Activated CD8-positive, alpha-beta memory T cell treated with anti-CD3 and anti-CD28 coated beads, Interleukin-2, amount 50 U/mL, for 4 hours (primary cell): ENCODE results near the gene COMMD2.

Experiments used
- DNase-seq: peaks from one replicate; pipeline ENCODE4 v3.0.0-alpha.2; 2020

Gene COMMD2

DNA sequence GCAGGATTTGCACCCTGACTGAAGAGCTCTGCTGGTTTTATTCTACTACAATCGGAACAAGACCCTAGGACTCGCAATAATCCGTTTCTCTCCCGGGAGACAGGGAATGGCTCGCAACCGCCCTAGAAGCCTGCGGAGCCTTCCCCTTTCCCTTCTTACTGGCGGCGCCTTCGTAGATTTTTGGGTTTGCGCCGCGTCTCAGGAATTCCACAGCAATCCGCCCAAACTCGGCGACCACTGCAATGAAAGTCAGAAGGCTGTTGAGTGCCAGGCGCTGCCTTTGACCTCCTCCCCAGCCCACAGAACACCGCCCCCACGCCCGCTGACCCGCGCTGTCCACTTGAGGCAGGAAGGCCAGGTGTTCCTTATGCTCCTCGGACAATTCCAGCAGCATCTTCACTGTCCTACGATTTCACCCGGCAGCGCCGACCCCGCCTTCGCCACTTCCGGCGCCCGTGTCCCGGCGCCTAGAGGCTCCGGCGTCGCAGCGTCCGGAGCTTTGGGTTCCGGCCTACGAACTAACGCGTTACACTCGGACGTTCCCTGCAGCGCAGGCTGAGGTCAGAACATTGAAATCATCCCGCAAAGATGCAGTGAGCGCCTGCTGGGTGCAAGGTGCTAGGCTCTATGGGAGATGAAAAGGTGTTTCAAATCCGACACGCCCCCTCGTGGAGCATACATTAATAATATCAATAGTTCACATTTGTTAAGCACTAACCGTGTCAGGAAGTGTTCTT is at the start of gene COMMD2:
Gene COMMD2 (minus strand): TSS at position 439 of the 737 bp plus-strand sequence. CDS start 45 bp downstream, at position 394.
- DNase-seq, result peak; percentile 65

- DNase-seq, result no peak
Observed at GRCh38 chr3:149801639-149802038, 49.4 kb upstream of the COMMD2 start.

DNA sequence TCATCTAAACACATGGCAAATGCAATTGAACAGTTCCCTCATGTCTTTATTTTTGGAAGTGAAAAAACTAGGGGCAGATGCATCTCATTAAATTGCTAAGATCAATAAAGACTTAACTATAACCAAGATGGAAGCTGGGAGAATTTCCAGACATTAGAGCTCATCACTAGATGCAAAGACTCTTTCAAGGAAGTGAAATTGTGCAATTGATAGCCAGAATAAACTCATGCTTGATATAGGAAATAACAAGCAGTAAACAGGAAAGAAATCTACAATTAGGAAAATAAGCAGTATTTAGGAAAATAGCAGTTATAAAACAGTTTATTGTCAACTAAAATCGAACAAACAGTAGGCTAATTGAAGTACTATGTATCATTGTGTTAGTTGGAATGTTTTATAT is 48.9 kb upstream of the COMMD2 start:
- no peak for DNase-seq

- no peak for DNase-seq
Observed at GRCh38 chr3:149800693-149801092, 48.4 kb upstream of the COMMD2 start.

DNA sequence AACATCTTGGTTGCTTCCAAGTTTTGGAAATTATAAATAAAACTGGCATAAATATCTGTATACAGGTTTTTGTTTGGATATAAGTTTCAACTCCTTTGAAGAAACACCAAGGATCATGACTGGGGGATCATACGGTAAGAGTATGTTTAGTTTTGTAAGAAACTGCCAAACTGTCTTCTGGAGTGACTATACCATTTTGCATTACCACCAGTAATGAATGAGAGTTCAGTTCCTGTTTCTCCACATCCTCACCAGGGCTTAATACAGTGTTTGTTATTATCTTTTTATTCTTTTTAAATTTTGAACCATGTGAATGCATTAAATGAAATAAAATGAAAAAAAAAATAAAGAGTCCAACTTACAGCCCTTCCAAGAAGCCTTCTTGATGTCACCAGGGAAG is 43.7 kb upstream of the COMMD2 start:
- DNase-seq, result no peak

DNA sequence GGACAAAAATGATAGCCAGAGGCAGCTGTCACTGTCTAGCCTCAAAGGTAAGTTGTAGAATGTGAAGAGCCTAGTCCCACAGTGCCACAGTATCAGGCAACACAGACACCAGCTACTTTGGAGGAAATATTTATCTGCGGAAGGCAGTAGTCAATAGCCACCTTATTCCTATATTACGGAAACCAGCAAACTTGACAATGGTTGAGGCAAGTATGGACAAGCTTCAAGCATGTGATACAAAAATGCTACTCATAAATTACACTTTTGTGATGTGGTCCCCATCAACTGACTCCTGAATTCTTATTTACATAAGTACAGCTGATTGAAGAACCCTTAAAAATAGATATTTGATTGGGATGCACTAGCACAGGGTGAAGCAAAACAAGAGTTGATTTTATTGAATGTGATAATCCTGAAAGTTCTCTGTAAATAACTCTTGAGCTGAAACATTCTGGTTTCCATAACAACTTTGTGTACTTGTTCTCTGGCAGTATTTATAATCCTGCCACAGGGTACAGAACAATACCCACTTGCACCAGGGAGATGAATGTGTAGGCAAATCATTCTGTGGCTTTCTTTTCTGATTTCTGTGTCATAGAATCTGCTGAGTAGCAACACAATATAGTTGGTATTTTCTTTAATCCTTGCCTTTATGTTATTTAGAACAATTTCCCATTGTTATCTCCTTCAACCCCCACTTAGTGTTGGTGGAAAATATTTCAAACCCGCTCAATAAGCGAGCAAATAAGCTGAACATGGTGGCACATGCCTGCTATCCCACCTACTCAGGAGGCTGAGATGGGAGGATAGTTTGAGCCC is 40.4 kb upstream of the COMMD2 start, which contains the start of gene ANKUB1:
Gene ANKUB1 (minus strand): TSS at position 103 of the 819 bp plus-strand sequence. CDS start 188 bp downstream, outside the sequence.
- no peak for DNase-seq

DNA sequence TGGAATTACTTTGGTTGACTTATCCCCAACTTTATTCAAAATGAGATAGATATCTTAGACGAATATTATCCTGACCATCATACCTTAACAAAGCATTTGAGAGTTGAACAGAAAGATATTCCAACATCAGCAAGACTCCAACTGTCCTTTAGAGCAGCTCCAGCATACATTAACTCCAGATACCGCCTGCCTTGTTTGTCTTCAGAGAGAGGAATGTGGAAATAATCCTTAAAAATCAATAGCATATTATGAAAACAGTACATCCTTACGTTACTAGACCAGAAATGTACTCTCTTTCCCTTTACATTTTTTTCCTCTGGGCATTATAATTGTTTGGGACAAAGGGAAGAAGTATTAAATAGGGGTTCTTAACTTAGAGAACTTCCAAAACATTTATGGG is 38.4 kb upstream of the COMMD2 start:
- DNase-seq, result no peak

DNA sequence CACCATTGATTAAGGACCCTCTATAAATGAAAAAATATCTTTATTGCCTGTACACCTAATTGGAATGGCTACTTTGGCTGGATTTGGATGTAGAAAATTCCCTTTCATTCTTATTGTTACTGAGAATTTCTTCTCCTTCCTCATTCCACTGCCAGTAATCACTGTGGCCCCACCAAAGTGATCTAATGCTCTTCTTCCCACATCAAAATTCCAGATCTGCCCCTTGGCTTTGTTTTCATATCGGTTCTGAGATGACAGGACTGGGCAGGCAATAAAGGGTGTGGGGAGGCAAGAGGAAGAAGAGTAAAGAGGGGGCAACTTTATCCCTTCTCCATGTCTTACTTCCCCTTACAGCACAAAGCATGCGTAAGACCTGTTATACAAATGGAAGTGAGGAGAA is 38.0 kb upstream of the COMMD2 start:
- DNase-seq, result no peak

- DNase-seq, result no peak
Observed at GRCh38 chr3:149784064-149784704, 31.9 kb upstream of the COMMD2 start.

DNA sequence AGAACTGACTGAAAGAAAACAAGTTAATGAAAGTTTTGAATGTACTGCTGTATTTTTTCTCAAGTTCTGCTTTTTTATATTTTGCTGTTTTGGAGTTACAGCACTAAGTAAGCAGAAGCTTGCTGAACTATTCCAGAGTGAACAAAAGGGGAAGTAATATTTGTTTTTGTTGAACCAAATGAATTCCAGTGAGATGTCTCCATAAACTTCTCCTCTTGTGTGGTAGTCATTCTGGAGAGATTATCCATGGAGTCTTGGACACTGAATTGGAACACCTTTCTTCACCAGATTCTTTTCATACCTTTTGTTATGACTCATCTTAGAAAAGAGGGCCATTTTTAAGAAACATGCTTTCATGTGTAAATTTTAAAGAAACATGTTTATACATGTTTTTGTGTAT is 31.3 kb upstream of the COMMD2 start:
- no peak for DNase-seq

DNA sequence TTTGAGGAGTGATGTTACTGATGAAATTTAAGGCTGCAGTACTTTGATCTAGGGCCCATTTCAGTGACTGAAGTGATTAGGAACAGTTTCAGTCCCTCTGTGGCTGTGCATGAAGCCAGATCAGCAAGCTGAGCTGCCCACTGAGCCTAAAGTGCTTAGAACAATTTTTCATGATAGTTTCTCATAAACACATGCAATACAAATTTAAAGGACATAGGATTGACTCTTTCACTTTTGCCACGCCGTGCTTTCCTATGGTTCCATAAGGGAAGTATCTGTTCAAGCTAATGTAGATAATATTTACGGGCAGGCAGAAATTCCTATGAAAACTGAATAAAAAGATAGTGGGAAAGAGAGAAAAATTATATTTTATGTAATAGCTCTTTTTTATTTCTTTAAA is 29.5 kb upstream of the COMMD2 start:
- no peak for DNase-seq

- no peak for DNase-seq
Observed at GRCh38 chr3:149781211-149781610, 28.9 kb upstream of the COMMD2 start.

DNA sequence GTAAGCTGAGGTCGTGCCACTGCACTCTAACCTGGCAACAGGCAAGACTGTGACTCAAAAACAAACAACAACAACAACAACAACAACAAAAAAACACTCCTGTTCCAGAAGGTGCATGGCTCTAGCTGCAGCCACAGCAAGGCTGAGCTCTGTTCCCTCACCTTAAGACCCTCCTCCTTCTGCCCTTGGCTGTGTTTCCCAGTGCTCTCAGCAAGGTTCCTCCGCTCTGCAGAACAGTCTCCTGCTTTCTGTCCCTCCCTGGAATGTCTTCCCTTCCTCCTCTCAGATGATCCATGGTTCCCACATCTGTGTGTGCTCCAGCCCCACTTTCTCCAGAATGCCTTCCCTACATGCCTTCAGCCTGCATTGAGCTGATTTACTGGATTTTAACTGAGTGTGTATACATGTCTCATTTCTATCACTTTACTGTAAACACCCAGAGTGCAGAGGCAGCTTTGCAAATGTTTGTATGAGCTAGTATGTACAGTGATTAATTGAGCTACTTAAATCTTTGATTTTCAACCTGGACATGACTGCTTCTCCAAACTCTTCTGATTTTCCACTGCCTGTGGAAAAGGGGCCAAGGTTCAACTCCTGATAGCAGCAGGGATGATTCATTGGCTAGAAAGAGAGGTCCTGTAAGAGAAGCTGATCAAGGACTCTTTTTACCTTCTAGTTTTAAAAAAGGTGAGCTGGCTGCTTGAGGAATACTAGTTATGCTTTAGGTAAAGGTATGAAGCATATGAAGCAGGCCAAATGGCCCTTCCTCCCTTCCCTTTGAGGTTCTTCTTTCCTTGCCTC is 25.3 kb upstream of the COMMD2 start:
- DNase-seq, result no peak

DNA sequence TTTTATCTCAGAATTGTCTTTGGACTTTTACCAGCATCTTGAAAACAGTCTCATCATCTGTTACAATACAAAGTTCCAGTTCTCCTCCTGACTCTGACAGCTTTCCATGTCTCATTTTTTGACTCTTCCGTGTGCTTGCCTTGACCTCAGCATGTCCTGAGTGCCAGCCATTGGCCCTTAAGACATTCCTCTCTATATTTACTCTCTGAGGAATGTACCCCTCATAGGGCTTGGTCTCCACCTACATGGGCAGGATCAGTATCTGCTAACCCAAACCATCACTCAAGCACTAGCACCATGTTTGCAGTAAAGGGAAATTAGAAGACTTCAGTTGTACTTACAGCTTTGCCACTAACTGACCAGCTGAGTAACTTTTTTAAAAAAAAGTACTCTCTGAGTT is 23.9 kb upstream of the COMMD2 start:
- no peak for DNase-seq

DNA sequence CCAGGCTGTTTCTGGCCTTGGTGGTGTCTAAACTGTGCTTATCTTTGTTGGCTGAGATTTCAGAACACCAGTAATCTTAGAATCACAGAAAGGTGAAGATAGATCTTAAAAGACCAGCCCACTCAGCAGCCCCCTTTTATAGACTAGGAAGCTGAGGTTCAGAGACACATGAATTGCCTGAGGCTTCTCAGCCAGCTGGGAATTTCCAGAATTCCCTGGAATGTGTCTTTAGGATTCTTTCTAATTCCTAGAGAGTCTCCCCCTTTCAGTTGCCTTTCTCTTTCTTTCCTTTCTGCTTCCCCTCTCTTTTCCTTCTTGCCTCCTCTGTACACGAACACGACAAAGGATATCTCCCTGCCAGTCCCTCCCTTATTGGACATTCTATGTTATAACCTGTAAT is 20.6 kb upstream of the COMMD2 start:
- no peak for DNase-seq

- peak; percentile 25 for DNase-seq
Observed at GRCh38 chr3:149771652-149772271, 19.5 kb upstream of the COMMD2 start.

- no peak for DNase-seq
Observed at GRCh38 chr3:149770246-149770645, 18.0 kb upstream of the COMMD2 start.

DNA sequence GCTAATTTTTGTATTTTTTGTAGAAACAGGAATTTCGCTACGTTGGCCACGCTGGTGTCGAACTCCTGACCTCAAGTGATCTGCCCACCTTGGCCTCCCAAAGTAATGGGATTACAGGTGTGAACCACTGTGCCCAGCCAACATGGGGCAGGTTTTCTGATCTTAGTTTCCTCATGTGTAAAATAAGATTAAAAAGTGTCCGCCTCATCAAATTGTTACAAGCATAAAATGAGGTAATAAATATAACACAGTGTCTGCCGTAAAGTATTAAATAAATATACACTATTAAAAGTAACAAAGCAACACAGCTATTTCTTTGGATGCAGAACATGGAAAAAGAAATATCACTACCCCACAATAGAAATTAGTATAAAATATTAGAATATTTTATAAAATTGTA is 16.4 kb upstream of the COMMD2 start:
- no peak for DNase-seq

DNA sequence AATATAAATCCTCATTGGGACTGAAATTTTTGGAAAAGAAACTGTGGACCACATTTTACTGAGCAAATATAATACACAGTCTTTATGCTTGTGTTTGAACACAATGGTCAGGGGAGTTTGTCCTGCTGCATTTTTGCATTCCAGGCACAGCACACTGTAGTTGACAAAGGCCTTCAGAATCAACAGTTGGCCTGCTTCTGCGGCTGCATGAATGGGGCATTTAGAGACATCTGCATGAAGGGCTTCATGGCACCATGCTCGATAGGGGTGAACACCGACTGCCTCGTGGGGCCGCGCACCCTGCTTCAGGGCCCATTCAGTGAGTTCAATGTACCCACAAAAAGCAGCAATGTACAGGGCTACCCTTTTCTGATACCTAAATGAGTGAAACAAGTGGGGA is 15.4 kb upstream of the COMMD2 start:
- DNase-seq, result no peak

- no peak for DNase-seq
Observed at GRCh38 chr3:149765762-149766334, 13.6 kb upstream of the COMMD2 start.

GRCh38 chr3:149764302-149764701 is 12.0 kb upstream of the COMMD2 start:
- DNase-seq, result no peak
